Measurements from ENCODE around the gene CDYL. TPM values are rescaled to one million over a fixed set of nuclear protein-coding genes. Genes with fewer than 3 reads are reported as not detected.

Gene CDYL
- total RNA-seq, 2 experiments from 2014 or later = 25.0 to 33.6 TPM

GRCh38 chr6:4812068-4812467 lies 35.9 kb downstream of the CDYL start:
- Mint-ChIP-seq H3K4me1 (peaks cover 18% of the 10 kb centered on the region), H3K4me3 (no peak overlapping the region), H3K36me3 (ENCODE audit: low read depth) (peaks cover 3% of the 10 kb centered on the region), H3K27me3 (no peaks in the 10 kb centered on the region), H3K27ac (no peak overlapping the region), H3K9me3 (peaks cover 10% of the 10 kb centered on the region)
- ChIA-PET CTCF (interaction anchor here (1.1 kb wide), 1 partner anchor 191 kb away, joined by 3 read pairs; no protein-coding TSS in a partner anchor), POLR2A (no interaction called here)
- DNase-seq = no peak

GRCh38 chr6:4813055-4813454 lies 36.9 kb downstream of the CDYL start:
- DNase-seq = no peak
- Mint-ChIP-seq H3K27ac (no peak overlapping the region), H3K27me3 (no peaks in the 10 kb centered on the region), H3K9me3 (peaks cover 10% of the 10 kb centered on the region), H3K4me1 (peaks cover 18% of the 10 kb centered on the region), H3K36me3 (ENCODE audit: low read depth) (peaks cover 3% of the 10 kb centered on the region), H3K4me3 (no peak overlapping the region)
- ChIA-PET POLR2A (no interaction called here), CTCF (interaction anchor here (0.5 to 1.1 kb wide), 2 partner anchors 46 to 190 kb away, joined by 3 read pairs; no protein-coding TSS in a partner anchor)

GRCh38 chr6:4814212-4814611 lies 38.0 kb downstream of the CDYL start:
- ChIA-PET POLR2A (no interaction called here), CTCF (no interaction called here)
- H3K27ac Mint-ChIP-seq = no peak overlapping the region
- no peak overlapping the region for H3K4me3 Mint-ChIP-seq
- H3K4me1 Mint-ChIP-seq = peaks cover 18% of the 10 kb centered on the region
- no peaks in the 10 kb centered on the region for H3K27me3 Mint-ChIP-seq
- no peak for DNase-seq
- peaks cover 6% of the 10 kb centered on the region for H3K9me3 Mint-ChIP-seq
- no peaks in the 10 kb centered on the region for H3K36me3 Mint-ChIP-seq (ENCODE audit: low read depth)

- Mint-ChIP-seq H3K36me3 (ENCODE audit: low read depth) (no peaks in the 10 kb centered on the region), H3K4me3 (no peak overlapping the region), H3K9me3 (peaks cover 3% of the 10 kb centered on the region), H3K27me3 (no peaks in the 10 kb centered on the region), H3K27ac (no peak overlapping the region), H3K4me1 (peaks cover 18% of the 10 kb centered on the region)
- ChIA-PET CTCF (interaction anchor here (0.8 to 1.2 kb wide), 2 partner anchors 24 to 635 kb away, joined by 3 read pairs; no protein-coding TSS in a partner anchor), POLR2A (no interaction called here)
- no peak for DNase-seq
Measured at GRCh38 chr6:4814987-4815386, 38.8 kb downstream of the CDYL start.

- Mint-ChIP-seq H3K4me3 (no peak overlapping the region), H3K36me3 (ENCODE audit: low read depth) (no peaks in the 10 kb centered on the region), H3K4me1 (peaks cover 15% of the 10 kb centered on the region), H3K9me3 (no peaks in the 10 kb centered on the region), H3K27me3 (no peaks in the 10 kb centered on the region), H3K27ac (no peak overlapping the region)
- no peak for DNase-seq
- POLR2A ChIA-PET = no interaction called here
- CTCF ChIA-PET = interaction anchor here (0.6 to 1.2 kb wide), 3 partner anchors 25 to 636 kb away, joined by 3 read pairs; no protein-coding TSS in a partner anchor
Measured at GRCh38 chr6:4815584-4815983, 39.4 kb downstream of the CDYL start.

GRCh38 chr6:4816904-4817303 lies 40.7 kb downstream of the CDYL start:
- Mint-ChIP-seq H3K4me3 (no peak overlapping the region), H3K36me3 (ENCODE audit: low read depth) (peaks cover 4% of the 10 kb centered on the region), H3K9me3 (no peaks in the 10 kb centered on the region), H3K4me1 (peaks cover 15% of the 10 kb centered on the region), H3K27ac (no peak overlapping the region), H3K27me3 (no peaks in the 10 kb centered on the region)
- CTCF ChIA-PET = interaction anchor here (1.4 kb wide), 1 partner anchor 26 kb away, joined by 3 read pairs; no protein-coding TSS in a partner anchor
- POLR2A ChIA-PET = no interaction called here
- no peak for DNase-seq

GRCh38 chr6:4817551-4817950 lies 41.3 kb downstream of the CDYL start:
- no peak for DNase-seq
- Mint-ChIP-seq H3K4me1 (peaks cover 13% of the 10 kb centered on the region), H3K9me3 (no peaks in the 10 kb centered on the region), H3K27me3 (no peaks in the 10 kb centered on the region), H3K4me3 (no peak overlapping the region), H3K36me3 (ENCODE audit: low read depth) (peaks cover 4% of the 10 kb centered on the region), H3K27ac (no peak overlapping the region)
- ChIA-PET POLR2A (no interaction called here), CTCF (interaction anchor here (0.6 to 1.4 kb wide), 2 partner anchors 27 to 1784 kb away, joined by 3 read pairs; no protein-coding TSS in a partner anchor)

- DNase-seq = no peak
- Mint-ChIP-seq H3K4me3 (no peak overlapping the region), H3K36me3 (ENCODE audit: low read depth) (peaks cover 4% of the 10 kb centered on the region), H3K27ac (no peak overlapping the region), H3K4me1 (peaks cover 11% of the 10 kb centered on the region), H3K27me3 (no peaks in the 10 kb centered on the region), H3K9me3 (no peaks in the 10 kb centered on the region)
- ChIA-PET POLR2A (no interaction called here), CTCF (no interaction called here)
Measured at GRCh38 chr6:4818272-4818938, 42.2 kb downstream of the CDYL start.

- peaks cover 5% of the 10 kb centered on the region for H3K4me1 Mint-ChIP-seq
- H3K4me3 Mint-ChIP-seq = no peak overlapping the region
- ChIA-PET CTCF (interaction anchor here (1.5 kb wide), 1 partner anchor 9 kb away, joined by 4 read pairs; no protein-coding TSS in a partner anchor), POLR2A (no interaction called here)
- H3K27ac Mint-ChIP-seq = no peak overlapping the region
- no peak for DNase-seq
- peaks cover 4% of the 10 kb centered on the region for H3K36me3 Mint-ChIP-seq (ENCODE audit: low read depth)
- H3K27me3 Mint-ChIP-seq = no peaks in the 10 kb centered on the region
- no peaks in the 10 kb centered on the region for H3K9me3 Mint-ChIP-seq
Measured at GRCh38 chr6:4819706-4820283, 43.6 kb downstream of the CDYL start.

GRCh38 chr6:4820704-4821276 lies 44.6 kb downstream of the CDYL start:
- H3K36me3 Mint-ChIP-seq (ENCODE audit: low read depth) = peaks cover 4% of the 10 kb centered on the region
- no peak overlapping the region for H3K4me3 Mint-ChIP-seq
- H3K9me3 Mint-ChIP-seq = peaks cover 4% of the 10 kb centered on the region
- POLR2A ChIA-PET = no interaction called here
- H3K27me3 Mint-ChIP-seq = no peaks in the 10 kb centered on the region
- no peak for DNase-seq
- CTCF ChIA-PET = interaction anchor here (0.7 to 1.5 kb wide), 2 partner anchors 10 to 1400 kb away, joined by 3 to 4 read pairs; no protein-coding TSS in a partner anchor
- H3K27ac Mint-ChIP-seq = no peak overlapping the region
- H3K4me1 Mint-ChIP-seq = peaks cover 2% of the 10 kb centered on the region

- Mint-ChIP-seq H3K4me1 (peaks cover 6% of the 10 kb centered on the region), H3K4me3 (no peak overlapping the region), H3K27me3 (no peaks in the 10 kb centered on the region), H3K27ac (no peak overlapping the region), H3K9me3 (peaks cover 19% of the 10 kb centered on the region), H3K36me3 (ENCODE audit: low read depth) (peaks cover 12% of the 10 kb centered on the region)
- POLR2A ChIA-PET = no interaction called here
- CTCF ChIA-PET = no interaction called here
- DNase-seq = no peak
Measured at GRCh38 chr6:4822476-4822875, 46.3 kb downstream of the CDYL start.

GRCh38 chr6:4828187-4828698 lies 52.0 kb downstream of the CDYL start:
- Mint-ChIP-seq H3K4me3 (no peak overlapping the region), H3K9me3 (peaks cover 34% of the 10 kb centered on the region), H3K4me1 (peaks cover 4% of the 10 kb centered on the region), H3K27me3 (no peaks in the 10 kb centered on the region), H3K27ac (no peak overlapping the region), H3K36me3 (ENCODE audit: low read depth) (peaks cover 16% of the 10 kb centered on the region)
- ChIA-PET POLR2A (no interaction called here), CTCF (interaction anchor here (0.8 to 1.0 kb wide), 2 partner anchors 37 to 979 kb away, joined by 3 to 4 read pairs; partner anchors contain the start of gene FAM50B)
- no peak for DNase-seq

- peaks cover 4% of the 10 kb centered on the region for H3K4me1 Mint-ChIP-seq
- H3K4me3 Mint-ChIP-seq = no peak overlapping the region
- H3K27me3 Mint-ChIP-seq = no peaks in the 10 kb centered on the region
- H3K9me3 Mint-ChIP-seq = peaks cover 34% of the 10 kb centered on the region
- H3K36me3 Mint-ChIP-seq (ENCODE audit: low read depth) = peaks cover 16% of the 10 kb centered on the region
- no peak for DNase-seq
- ChIA-PET CTCF (no interaction called here), POLR2A (no interaction called here)
- no peak overlapping the region for H3K27ac Mint-ChIP-seq
Measured at GRCh38 chr6:4829089-4829488, 52.9 kb downstream of the CDYL start.
